ENCODE measurements around the gene HMGCLL1. TPM values are rescaled to one million over a fixed set of nuclear protein-coding genes. Genes with fewer than 3 reads are reported as not detected.

HMGCLL1 gene
- total RNA-seq: not detected

DNA sequence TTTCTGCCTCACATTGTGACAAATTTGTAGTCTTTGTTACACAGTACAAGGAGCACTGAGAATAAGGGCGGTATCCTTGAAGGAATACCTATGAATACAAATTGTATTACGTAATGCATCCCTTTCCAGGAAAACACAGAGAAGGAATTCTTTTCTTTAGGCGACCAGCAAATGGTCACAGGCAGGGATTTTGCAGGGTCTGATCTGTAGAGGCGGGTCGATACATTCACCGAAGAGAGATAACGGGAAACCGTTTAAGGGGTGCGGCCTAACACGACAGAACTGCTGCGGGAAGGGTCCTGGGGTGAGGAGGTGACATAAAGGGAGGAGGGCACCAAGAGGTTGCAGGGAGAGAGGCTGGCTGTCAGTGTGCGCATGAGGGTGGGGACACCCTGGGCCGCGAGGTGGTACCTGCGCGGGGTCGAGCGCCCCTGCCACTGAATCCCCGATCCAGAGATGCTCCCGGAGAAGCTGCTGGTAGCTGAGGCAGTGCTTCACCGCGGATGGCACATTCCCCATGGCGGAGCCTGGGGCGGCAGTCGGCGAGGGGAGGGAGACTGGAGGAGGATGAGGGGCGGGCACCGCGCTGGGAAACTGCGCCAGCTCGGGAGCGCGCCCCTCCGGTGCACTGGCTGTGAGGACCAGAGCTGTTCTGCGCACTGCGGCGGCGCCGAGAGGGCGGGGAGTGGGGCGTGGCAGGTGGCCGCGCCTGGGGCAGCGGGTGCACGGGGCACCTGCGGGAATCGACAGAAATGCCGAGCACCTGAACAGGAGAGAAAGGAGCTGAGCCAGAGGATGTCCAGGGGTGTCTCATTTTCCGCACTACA lies at the start of gene HMGCLL1:
Gene HMGCLL1, minus strand, starts transcription at position 656 of the 827 bp plus-strand sequence. Its CDS starts 137 bp downstream, at position 519.
- H3K4me3 ChIP-seq (ENCODE audit: low read length): no peak within 1 kb of the TSS
- H3K9me3 ChIP-seq (ENCODE audit: low read depth, low read length): no peaks in the 10 kb centered on the region
- no peaks in the 10 kb centered on the region for H3K27me3 ChIP-seq (ENCODE audit: insufficient read depth, low read length)
- no peaks in the 10 kb centered on the region for H3K4me1 ChIP-seq (ENCODE audit: insufficient read depth, low read length)

DNA sequence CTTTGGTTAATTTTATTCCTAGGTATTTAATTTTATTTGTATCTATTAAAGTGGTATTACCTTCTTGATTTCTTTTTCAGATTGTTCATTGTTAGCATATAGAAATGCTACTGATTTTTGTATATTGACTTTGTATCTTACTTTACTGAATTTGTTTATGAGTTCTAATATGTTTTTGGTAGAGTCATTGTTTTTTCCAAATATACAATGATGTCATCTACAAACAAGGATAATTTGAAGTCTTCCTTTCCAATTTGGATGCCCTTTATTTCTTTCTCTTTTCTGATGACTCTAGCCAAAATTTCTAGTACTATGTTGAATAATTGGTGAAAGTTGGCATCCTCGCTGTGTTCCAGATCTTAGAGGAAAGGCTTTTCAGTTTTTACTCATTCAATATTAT lies 43.0 kb upstream of the HMGCLL1 start:
- H3K4me3 ChIP-seq (ENCODE audit: low read length): no peak overlapping the region
- no peaks in the 10 kb centered on the region for H3K4me1 ChIP-seq (ENCODE audit: insufficient read depth, low read length)
- no peaks in the 10 kb centered on the region for H3K27me3 ChIP-seq (ENCODE audit: insufficient read depth, low read length)
- H3K9me3 ChIP-seq (ENCODE audit: low read depth, low read length): no peaks in the 10 kb centered on the region

DNA sequence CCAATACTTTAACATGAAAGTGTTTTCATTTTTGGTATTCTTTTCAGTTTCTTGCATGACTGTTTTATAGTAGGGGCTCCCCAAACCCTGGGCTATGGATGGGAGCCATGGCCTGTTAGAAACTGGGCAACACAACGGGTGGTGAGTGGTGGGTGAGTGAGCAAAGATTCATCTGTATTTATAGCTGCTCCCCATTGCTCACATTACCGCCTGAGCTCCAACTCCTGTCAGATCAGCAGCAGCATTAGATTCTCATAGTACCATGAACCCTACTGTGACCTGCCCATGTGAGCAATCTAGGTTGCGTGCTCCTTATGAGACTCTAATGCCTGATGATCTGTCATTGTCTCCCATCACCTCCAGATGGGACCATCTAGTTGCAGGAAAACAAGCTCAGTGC lies 42.3 kb upstream of the HMGCLL1 start:
- H3K4me1 ChIP-seq (ENCODE audit: insufficient read depth, low read length): no peaks in the 10 kb centered on the region
- H3K4me3 ChIP-seq (ENCODE audit: low read length): no peak overlapping the region
- H3K27me3 ChIP-seq (ENCODE audit: insufficient read depth, low read length): no peaks in the 10 kb centered on the region
- no peaks in the 10 kb centered on the region for H3K9me3 ChIP-seq (ENCODE audit: low read depth, low read length)

DNA sequence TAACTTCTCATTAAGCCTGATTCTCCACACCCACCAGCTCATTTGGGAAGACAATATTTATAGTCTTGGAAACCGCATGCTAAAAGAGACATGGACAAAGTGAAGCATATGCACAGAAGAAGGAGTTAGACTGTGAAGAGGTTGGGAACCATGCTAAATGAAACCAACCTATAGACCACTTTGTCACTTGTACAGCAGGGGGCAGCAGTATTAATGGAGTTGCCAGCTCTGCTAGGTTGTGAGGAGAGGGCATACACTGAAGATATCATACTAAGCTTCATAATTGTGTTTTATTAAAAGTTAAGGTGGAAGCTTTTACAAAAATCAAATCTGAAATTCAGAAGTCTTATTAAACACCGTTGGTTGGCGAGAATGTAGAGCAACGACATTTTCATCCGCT lies 38.3 kb upstream of the HMGCLL1 start:
- no peaks in the 10 kb centered on the region for H3K9me3 ChIP-seq (ENCODE audit: low read depth, low read length)
- no peaks in the 10 kb centered on the region for H3K27me3 ChIP-seq (ENCODE audit: insufficient read depth, low read length)
- H3K4me3 ChIP-seq (ENCODE audit: low read length): no peak overlapping the region
- H3K4me1 ChIP-seq (ENCODE audit: insufficient read depth, low read length): no peaks in the 10 kb centered on the region

DNA sequence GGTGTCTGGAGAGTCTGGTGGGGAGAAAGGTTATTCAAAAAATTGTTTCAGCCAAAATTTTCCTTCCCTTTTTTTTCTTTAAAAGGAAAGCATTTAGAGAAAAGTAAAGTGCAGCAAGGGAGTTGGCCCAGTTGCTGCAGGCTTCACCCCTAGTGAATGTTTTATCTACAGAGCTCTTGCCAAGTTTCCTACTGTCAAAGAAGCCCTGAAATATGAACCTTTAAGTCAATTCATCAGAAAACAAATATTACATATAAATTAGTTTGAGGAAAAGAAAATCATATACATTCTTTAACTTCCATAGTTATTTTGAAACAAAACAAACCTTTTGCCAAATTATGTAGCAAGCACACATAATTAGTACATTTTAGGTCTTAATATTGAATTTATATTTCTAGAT lies 25.0 kb upstream of the HMGCLL1 start:
- H3K9me3 ChIP-seq (ENCODE audit: low read depth, low read length): no peaks in the 10 kb centered on the region
- no peaks in the 10 kb centered on the region for H3K27me3 ChIP-seq (ENCODE audit: insufficient read depth, low read length)
- no peaks in the 10 kb centered on the region for H3K4me1 ChIP-seq (ENCODE audit: insufficient read depth, low read length)
- H3K4me3 ChIP-seq (ENCODE audit: low read length): no peak overlapping the region

DNA sequence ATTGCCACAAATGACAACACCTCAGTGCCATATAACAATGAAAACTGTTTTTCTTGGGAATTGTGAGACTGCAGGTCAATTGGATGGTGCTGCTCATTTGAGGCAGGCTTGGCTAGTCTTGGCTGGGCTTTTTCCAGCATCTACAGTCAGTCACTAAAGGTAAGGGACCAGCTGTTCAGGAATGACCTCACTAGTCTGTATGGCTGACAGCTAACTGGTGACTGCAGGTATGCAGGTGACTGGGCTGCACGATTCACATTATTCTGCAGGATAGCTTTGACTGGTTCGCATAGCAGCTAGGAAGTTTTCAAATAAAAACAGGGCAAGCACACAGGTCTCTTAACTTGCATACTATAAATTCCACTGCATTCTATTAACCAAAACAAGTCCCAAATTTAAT lies 22.1 kb upstream of the HMGCLL1 start:
- Histone ChIP-seq H3K4me3 (ENCODE audit: low read length) (no peak overlapping the region), H3K9me3 (ENCODE audit: low read depth, low read length) (no peaks in the 10 kb centered on the region)

DNA sequence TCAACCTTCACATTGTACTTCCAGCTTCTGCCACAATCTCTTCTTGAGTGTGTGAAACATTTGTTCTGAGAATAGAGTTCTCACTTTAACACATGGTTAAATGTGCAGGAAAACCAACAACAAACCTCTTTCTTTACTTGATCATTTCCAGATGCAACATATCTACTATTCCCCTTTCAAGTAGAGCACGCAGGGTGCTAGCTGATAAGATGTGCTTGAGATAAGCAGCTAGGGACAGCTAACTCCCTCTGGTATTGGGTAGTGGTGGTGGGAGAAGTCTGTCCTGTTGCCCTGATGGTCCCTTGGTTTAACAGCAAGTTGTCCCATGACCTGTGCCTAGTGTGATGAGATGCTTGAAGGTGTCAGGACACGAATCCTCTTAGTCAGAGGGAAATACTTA lies 15.4 kb upstream of the HMGCLL1 start:
- H3K4me1 ChIP-seq (ENCODE audit: insufficient read depth, low read length): no peaks in the 10 kb centered on the region
- no peaks in the 10 kb centered on the region for H3K9me3 ChIP-seq (ENCODE audit: low read depth, low read length)
- H3K4me3 ChIP-seq (ENCODE audit: low read length): no peak overlapping the region
- H3K27me3 ChIP-seq (ENCODE audit: insufficient read depth, low read length): no peaks in the 10 kb centered on the region

More for the DNA sequence above, 22.1 kb upstream of the HMGCLL1 start:
- H3K27me3 ChIP-seq (ENCODE audit: insufficient read depth, low read length): no peaks in the 10 kb centered on the region
- H3K4me1 ChIP-seq (ENCODE audit: insufficient read depth, low read length): no peaks in the 10 kb centered on the region

DNA sequence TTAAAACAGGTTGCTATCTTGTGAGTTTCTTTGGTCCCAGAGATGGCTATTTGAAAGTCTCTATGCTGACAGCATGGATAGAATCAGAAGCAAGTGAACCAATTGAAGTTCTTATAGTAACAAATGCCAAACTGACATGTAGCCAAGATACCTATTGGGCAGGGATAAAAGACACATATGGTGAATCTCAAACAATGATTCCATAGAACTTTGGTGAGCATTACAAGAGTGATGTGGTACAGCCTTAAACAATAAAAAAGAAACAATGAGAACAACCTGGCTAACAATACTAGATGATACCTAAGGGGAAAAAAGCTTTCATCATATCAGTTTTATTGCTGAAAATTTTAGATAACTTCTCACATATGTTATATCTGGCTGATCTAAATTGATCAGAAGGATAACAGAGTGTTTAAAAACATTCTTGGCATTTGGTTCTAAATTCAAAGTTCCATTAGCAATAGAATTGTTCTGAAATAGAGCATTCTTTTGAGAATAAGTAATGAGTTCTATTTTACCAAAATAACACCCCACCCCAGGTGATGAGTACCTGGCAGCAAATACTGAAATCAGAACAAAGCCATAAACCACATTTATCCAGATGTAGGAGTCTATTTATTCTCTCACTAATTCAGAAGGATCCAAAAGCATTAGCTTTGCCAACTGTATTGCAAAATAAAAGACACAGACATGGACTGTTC lies 5.8 kb upstream of the HMGCLL1 start:
- Histone ChIP-seq H3K4me3 (ENCODE audit: low read length) (no peak overlapping the region), H3K27me3 (ENCODE audit: insufficient read depth, low read length) (no peaks in the 10 kb centered on the region), H3K9me3 (ENCODE audit: low read depth, low read length) (no peaks in the 10 kb centered on the region), H3K4me1 (ENCODE audit: insufficient read depth, low read length) (no peaks in the 10 kb centered on the region)

DNA sequence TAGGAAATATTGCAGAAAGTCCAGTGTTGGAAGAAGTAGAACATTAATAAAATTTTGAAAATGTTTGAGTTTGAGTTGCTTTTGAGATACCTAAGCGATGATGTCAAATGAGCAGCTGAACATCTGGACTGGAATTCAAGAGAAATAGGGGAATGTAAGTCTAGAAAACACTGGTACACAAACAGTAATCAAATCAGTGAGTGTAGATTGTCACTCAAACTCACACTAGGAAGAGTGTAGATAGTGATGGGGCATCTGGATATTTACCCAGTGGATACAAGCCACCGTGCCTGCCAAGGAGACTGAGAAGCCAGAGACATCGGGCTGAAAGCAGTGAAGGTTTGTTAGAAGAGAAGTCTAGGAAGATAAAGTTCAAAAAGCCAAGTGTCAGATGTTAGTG lies 2.2 kb downstream of the HMGCLL1 start:
- no peaks in the 10 kb centered on the region for H3K4me1 ChIP-seq (ENCODE audit: insufficient read depth, low read length)
- peaks cover 10% of the 10 kb centered on the region for H3K9me3 ChIP-seq (ENCODE audit: low read depth, low read length)
- no peaks in the 10 kb centered on the region for H3K27me3 ChIP-seq (ENCODE audit: insufficient read depth, low read length)
- H3K4me3 ChIP-seq (ENCODE audit: low read length): no peak overlapping the region

DNA sequence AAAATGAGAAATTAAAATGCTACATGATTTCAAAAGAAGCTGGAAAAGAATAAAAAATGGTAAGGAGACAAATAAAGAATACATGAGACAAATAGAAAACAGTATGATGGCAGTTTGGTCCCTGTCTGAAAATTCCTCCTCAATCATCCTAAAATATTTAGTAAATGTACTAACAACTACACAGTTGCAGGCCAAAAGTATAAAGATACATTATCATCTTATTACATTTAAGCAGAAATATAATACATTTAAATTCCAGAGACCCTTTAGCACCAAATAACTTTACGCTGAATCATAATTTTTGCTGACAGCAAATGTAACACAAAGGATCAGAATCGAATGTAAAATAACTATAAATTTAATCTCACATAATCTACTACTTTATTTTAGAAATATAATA lies 4.4 kb downstream of the HMGCLL1 start:
- H3K27me3 ChIP-seq (ENCODE audit: insufficient read depth, low read length): no peaks in the 10 kb centered on the region
- peaks cover 10% of the 10 kb centered on the region for H3K9me3 ChIP-seq (ENCODE audit: low read depth, low read length)
- H3K4me1 ChIP-seq (ENCODE audit: insufficient read depth, low read length): no peaks in the 10 kb centered on the region
- no peak overlapping the region for H3K4me3 ChIP-seq (ENCODE audit: low read length)

DNA sequence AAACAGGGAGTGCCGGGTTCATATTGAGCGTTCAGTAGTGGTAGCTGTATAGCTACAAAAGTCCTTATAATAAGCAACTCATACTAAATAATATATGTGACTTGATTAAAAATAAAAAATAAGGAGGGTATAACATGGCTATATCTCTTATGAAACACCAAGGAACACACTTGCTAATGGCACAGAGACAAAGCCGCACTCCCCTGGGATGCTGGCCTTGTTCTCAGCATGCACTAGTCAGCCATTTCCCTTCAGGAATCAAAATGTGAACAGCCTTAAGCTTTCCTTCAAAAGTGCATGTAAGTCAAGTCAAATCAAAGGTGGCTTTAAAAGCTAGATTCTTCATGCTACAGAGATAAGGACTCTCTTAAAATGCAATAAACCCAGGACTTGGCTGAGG lies 9.4 kb downstream of the HMGCLL1 start:
- Histone ChIP-seq H3K27me3 (ENCODE audit: insufficient read depth, low read length) (no peaks in the 10 kb centered on the region), H3K4me3 (ENCODE audit: low read length) (no peak overlapping the region), H3K9me3 (ENCODE audit: low read depth, low read length) (peaks cover 10% of the 10 kb centered on the region), H3K4me1 (ENCODE audit: insufficient read depth, low read length) (no peaks in the 10 kb centered on the region)

DNA sequence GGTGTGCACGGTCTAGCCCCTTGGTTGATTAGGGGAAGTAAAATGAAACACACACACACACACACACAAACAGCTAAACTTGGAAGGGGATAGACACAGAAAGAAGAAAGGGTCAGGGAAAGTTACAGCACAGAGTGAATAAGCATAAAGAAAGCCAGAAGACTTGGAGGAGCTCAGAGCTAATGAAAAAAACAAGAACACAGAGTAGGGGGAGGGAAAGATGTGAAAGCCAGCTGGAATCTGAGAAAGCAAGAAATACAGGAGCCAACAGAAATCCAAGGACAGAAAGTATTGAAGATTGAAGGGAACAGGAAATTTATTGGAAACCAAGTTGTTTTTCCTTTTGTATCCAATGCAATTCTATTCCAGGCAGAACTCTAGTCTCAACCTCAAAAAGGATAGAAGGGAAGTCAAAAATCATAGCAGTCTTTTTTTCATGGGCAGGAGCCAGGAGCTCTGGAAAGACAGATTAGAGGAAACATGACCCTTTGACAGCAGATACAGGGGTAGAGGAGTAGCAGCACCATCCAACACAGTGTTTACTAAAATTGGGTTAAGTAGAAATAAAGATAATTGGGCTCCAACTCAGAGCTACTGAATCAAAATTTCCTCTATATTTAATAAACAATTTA lies 10.1 kb downstream of the HMGCLL1 start:
- Histone ChIP-seq H3K27me3 (ENCODE audit: insufficient read depth, low read length) (no peaks in the 10 kb centered on the region), H3K4me1 (ENCODE audit: insufficient read depth, low read length) (no peaks in the 10 kb centered on the region)

DNA sequence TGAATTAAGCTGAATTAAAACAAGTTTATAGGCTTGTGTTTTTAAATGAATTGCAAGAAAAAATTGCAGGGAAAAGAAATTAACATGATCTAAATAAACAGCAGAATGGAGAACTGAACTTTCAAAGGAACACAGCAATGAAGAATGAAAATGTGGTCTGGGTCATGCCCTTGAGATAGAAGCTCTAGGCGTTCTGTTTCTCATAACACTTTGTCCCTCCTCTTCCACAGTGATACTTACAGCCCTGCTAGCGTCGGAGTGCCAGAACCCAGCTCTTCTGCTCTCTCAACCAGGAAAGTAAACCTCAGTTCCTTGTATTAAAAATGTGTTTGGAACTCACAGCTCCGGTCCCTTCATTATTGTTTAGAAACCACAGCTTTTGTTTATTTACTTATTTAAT lies 11.4 kb downstream of the HMGCLL1 start:
- Histone ChIP-seq H3K4me1 (ENCODE audit: insufficient read depth, low read length) (no peaks in the 10 kb centered on the region), H3K27me3 (ENCODE audit: insufficient read depth, low read length) (no peaks in the 10 kb centered on the region), H3K4me3 (ENCODE audit: low read length) (no peak overlapping the region), H3K9me3 (ENCODE audit: low read depth, low read length) (no peaks in the 10 kb centered on the region)

More for the DNA sequence above, 10.1 kb downstream of the HMGCLL1 start:
- H3K9me3 ChIP-seq (ENCODE audit: low read depth, low read length): peaks cover 10% of the 10 kb centered on the region
- no peak overlapping the region for H3K4me3 ChIP-seq (ENCODE audit: low read length)

DNA sequence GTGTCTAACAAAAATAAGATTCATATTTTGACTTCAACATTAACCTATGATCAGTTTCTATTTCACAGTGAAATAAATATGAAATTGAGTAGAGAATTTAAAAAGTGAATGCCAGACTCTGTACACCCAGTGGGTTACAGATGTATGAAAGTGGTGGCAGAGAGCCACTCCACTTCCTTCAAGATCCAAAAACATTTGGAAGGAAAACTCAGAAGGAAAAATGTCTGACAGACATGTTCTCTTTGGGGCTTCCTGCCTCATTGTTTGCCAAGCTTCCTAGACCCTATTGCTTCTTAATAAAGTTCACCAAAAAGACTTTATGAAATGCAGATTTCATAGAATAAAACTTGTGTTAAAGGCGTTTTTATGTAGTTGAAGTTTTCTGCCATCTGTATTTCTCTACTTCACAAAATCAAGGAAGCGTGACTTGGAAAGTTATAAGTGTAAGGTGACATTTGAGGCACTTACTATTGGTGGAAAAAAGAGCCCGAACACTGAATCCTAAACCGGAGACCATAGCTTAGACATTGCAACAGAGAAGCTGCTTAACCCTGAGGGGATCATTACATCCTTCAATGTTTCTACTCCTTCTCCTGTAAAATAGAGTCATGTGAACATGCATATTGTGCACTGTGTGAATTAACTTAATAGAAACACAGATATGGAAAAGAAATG lies 12.8 kb downstream of the HMGCLL1 start:
- H3K4me3 ChIP-seq (ENCODE audit: low read length): no peak overlapping the region
- H3K27me3 ChIP-seq (ENCODE audit: insufficient read depth, low read length): no peaks in the 10 kb centered on the region
- no peaks in the 10 kb centered on the region for H3K4me1 ChIP-seq (ENCODE audit: insufficient read depth, low read length)
- no peaks in the 10 kb centered on the region for H3K9me3 ChIP-seq (ENCODE audit: low read depth, low read length)

DNA sequence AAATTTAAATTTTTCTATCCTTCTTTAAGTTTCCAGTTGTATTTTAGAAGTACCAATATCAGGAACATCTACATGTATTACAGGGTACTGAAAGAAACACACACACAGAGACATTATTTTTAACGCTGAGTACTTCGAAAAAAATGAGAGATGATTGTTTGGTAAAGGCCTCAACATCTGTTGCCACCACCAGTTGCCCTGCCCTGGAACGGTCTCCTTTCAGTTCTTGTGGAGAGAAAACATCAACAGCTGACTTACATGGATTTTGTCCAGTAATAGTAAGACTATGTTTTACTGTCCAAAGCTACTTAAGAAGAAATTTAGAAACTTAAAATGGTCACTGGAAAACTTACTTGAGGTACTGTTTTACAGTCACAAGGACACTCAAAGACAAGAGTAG lies 16.7 kb downstream of the HMGCLL1 start:
- Histone ChIP-seq H3K9me3 (ENCODE audit: low read depth, low read length) (no peaks in the 10 kb centered on the region), H3K27me3 (ENCODE audit: insufficient read depth, low read length) (no peaks in the 10 kb centered on the region), H3K4me1 (ENCODE audit: insufficient read depth, low read length) (no peaks in the 10 kb centered on the region), H3K4me3 (ENCODE audit: low read length) (no peak overlapping the region)

Measured in mononuclear cell (primary cell).